Activated T-helper 1 cell treated with anti-CD3 and anti-CD28 coated beads, Interleukin-12 subunit alpha, Interleukin-12 subunit beta, Interleukin-2, Interleukin-4 antibody, amounts not matched to agents 30 ng/mL and 10 ng/mL and 1 ng/mL, durations not matched to agents 14 hours and 24 hours and 36 hours (primary cell): ENCODE results near the gene RAB21. TPM values are rescaled to one million over a fixed set of nuclear protein-coding genes. Genes with fewer than 3 reads are reported as not detected.
"Not testable (repeated sequence)": the region's sequence is repeated elsewhere in the genome, so short reads cannot be mapped to it uniquely, and the experiment has no call there.

Experiments used
- DNase-seq: peaks from one replicate; pipeline ENCODE4 v3.0.0; 2021; ENCODE audit warnings: low spot score
- H3K27ac Mint-ChIP-seq: one replicate; pipeline ENCODE4 v1.8.0; 2021; ENCODE audit warnings: mild to moderate bottlenecking, mixed read lengths
- H3K27me3 Mint-ChIP-seq: one replicate; pipeline ENCODE4 v1.8.0; 2022; ENCODE audit warnings: mild to moderate bottlenecking, moderate library complexity, mixed read lengths; ENCODE audit not compliant: insufficient read depth
- H3K36me3 Mint-ChIP-seq: one replicate; pipeline ENCODE4 v1.8.0; 2021; ENCODE audit warnings: low read depth, mixed read lengths
- H3K4me1 Mint-ChIP-seq: one replicate; pipeline ENCODE4 v1.8.0; 2021; ENCODE audit warnings: low read depth, mixed read lengths
- H3K4me3 Mint-ChIP-seq: one replicate; pipeline ENCODE4 v1.8.0; 2021; ENCODE audit warnings: mild to moderate bottlenecking, moderate library complexity, mixed read lengths
- H3K9me3 Mint-ChIP-seq: one replicate; pipeline ENCODE4 v1.8.0; 2021; ENCODE audit warnings: mixed read lengths
- intact Hi-C: fragments of 100-400 bp; cut with micrococcal nuclease; formaldehyde crosslinking; loops from one replicate; pipeline ENCODE4 v1.15.1; 2024
- total RNA-seq: library from RNA; stranded (reverse); gene quantifications from 2 replicates; pipeline ENCODE4 v1.2.3, GENCODE V29; 2022

Gene RAB21
- total RNA-seq, 1 donor from 2014 or later, result 100 TPM

- Mint-ChIP-seq H3K27ac (peak overlapping the region; percentile 5), H3K9me3 (no peaks in the 10 kb centered on the region), H3K36me3 (peaks cover 19% of the 10 kb centered on the region), H3K4me3 (no peak overlapping the region), H3K4me1 (peaks cover 13% of the 10 kb centered on the region), H3K27me3 (no peaks in the 10 kb centered on the region)
- intact Hi-C loops, result no loop called here
- DNase-seq, result no peak
Measured at GRCh38 chr12:71787580-71787979, 32.9 kb downstream of the RAB21 start.

- Mint-ChIP-seq H3K27me3 (no peaks in the 10 kb centered on the region), H3K4me3 (no peak overlapping the region), H3K27ac (no peak overlapping the region), H3K4me1 (peaks cover 13% of the 10 kb centered on the region), H3K36me3 (peaks cover 15% of the 10 kb centered on the region), H3K9me3 (no peaks in the 10 kb centered on the region)
- intact Hi-C loops, result no loop called here
- no peak for DNase-seq
Measured at GRCh38 chr12:71790331-71790730, 35.7 kb downstream of the RAB21 start.

- Mint-ChIP-seq H3K36me3 (peaks cover 14% of the 10 kb centered on the region), H3K27me3 (no peaks in the 10 kb centered on the region), H3K4me3 (no peak overlapping the region), H3K4me1 (peaks cover 11% of the 10 kb centered on the region), H3K27ac (no peak overlapping the region), H3K9me3 (no peaks in the 10 kb centered on the region)
- intact Hi-C loops, result no loop called here
- DNase-seq, result no peak
Measured at GRCh38 chr12:71791473-71792150, 36.9 kb downstream of the RAB21 start.

- Mint-ChIP-seq H3K4me1 (peaks cover 4% of the 10 kb centered on the region), H3K9me3 (no peaks in the 10 kb centered on the region), H3K27me3 (no peaks in the 10 kb centered on the region), H3K27ac (no peak overlapping the region), H3K4me3 (no peak overlapping the region), H3K36me3 (peaks cover 8% of the 10 kb centered on the region)
- no peak for DNase-seq
- intact Hi-C loops, result no loop called here
Measured at GRCh38 chr12:71792599-71792998, 37.9 kb downstream of the RAB21 start.

- intact Hi-C loops, result no loop called here
- no peaks in the 10 kb centered on the region for H3K4me1 Mint-ChIP-seq
- H3K27ac Mint-ChIP-seq, result no peak overlapping the region
Measured at GRCh38 chr12:71795901-71796300, 41.2 kb downstream of the RAB21 start.

GRCh38 chr12:71797531-71797930 lies 42.9 kb downstream of the RAB21 start:
- H3K4me1 Mint-ChIP-seq, result no peaks in the 10 kb centered on the region
- H3K27ac Mint-ChIP-seq, result no peak overlapping the region
- H3K27me3 Mint-ChIP-seq, result peaks cover 2% of the 10 kb centered on the region
- H3K4me3 Mint-ChIP-seq, result no peak overlapping the region
- H3K9me3 Mint-ChIP-seq, result no peaks in the 10 kb centered on the region
- H3K36me3 Mint-ChIP-seq, result no peaks in the 10 kb centered on the region
- intact Hi-C loops, result no loop called here
- no peak for DNase-seq

More at GRCh38 chr12:71795901-71796300, 41.2 kb downstream of the RAB21 start:
- DNase-seq, result no peak
- H3K36me3 Mint-ChIP-seq, result no peaks in the 10 kb centered on the region
- peaks cover 2% of the 10 kb centered on the region for H3K27me3 Mint-ChIP-seq
- no peaks in the 10 kb centered on the region for H3K9me3 Mint-ChIP-seq
- H3K4me3 Mint-ChIP-seq, result no peak overlapping the region

- Mint-ChIP-seq H3K36me3 (no peaks in the 10 kb centered on the region), H3K4me1 (no peaks in the 10 kb centered on the region), H3K27ac (no peak overlapping the region), H3K4me3 (no peak overlapping the region), H3K9me3 (no peaks in the 10 kb centered on the region), H3K27me3 (peaks cover 2% of the 10 kb centered on the region)
- DNase-seq, result no peak
- intact Hi-C loops, result no loop called here
Measured at GRCh38 chr12:71799106-71799505, 44.4 kb downstream of the RAB21 start.

- Mint-ChIP-seq H3K4me1 (no peaks in the 10 kb centered on the region), H3K27ac (no peak overlapping the region), H3K36me3 (no peaks in the 10 kb centered on the region), H3K4me3 (no peak overlapping the region), H3K27me3 (peaks cover 2% of the 10 kb centered on the region), H3K9me3 (no peaks in the 10 kb centered on the region)
- no peak for DNase-seq
- intact Hi-C loops, result no loop called here
Measured at GRCh38 chr12:71800177-71800576, 45.5 kb downstream of the RAB21 start.

GRCh38 chr12:71804505-71804904 lies 49.8 kb downstream of the RAB21 start:
- DNase-seq, result no peak
- Mint-ChIP-seq H3K27ac (no peak overlapping the region), H3K27me3 (peaks cover 18% of the 10 kb centered on the region), H3K36me3 (no peaks in the 10 kb centered on the region), H3K4me1 (no peaks in the 10 kb centered on the region), H3K4me3 (no peak overlapping the region), H3K9me3 (no peaks in the 10 kb centered on the region)
- intact Hi-C loops, result no loop called here

- Mint-ChIP-seq H3K36me3 (no peaks in the 10 kb centered on the region), H3K4me3 (no peak overlapping the region), H3K9me3 (no peaks in the 10 kb centered on the region), H3K27ac (no peak overlapping the region), H3K27me3 (peaks cover 21% of the 10 kb centered on the region), H3K4me1 (no peaks in the 10 kb centered on the region)
- intact Hi-C loops, result no loop called here
- DNase-seq, result no peak
Measured at GRCh38 chr12:71810921-71811320, 56.3 kb downstream of the RAB21 start.

- H3K36me3 Mint-ChIP-seq, H3K9me3 Mint-ChIP-seq, DNase-seq, H3K4me1 Mint-ChIP-seq, intact Hi-C loops, H3K4me3 Mint-ChIP-seq, H3K27ac Mint-ChIP-seq: not testable (repeated sequence)
- peaks cover 19% of the 10 kb centered on the region for H3K27me3 Mint-ChIP-seq
Measured at GRCh38 chr12:71815242-71815641, 60.6 kb downstream of the RAB21 start.

- H3K27ac Mint-ChIP-seq, DNase-seq, H3K4me3 Mint-ChIP-seq, H3K9me3 Mint-ChIP-seq, intact Hi-C loops, H3K4me1 Mint-ChIP-seq, H3K36me3 Mint-ChIP-seq: not testable (repeated sequence)
- H3K27me3 Mint-ChIP-seq, result peaks cover 13% of the 10 kb centered on the region
Measured at GRCh38 chr12:71822088-71822487, 67.4 kb downstream of the RAB21 start.

GRCh38 chr12:71828813-71829212 lies 74.2 kb downstream of the RAB21 start:
- no peaks in the 10 kb centered on the region for H3K9me3 Mint-ChIP-seq
- no peaks in the 10 kb centered on the region for H3K4me1 Mint-ChIP-seq
- no peak for DNase-seq
- H3K4me3 Mint-ChIP-seq, result no peak overlapping the region
- H3K36me3 Mint-ChIP-seq, result no peaks in the 10 kb centered on the region
- intact Hi-C loops, result no loop called here
- peaks cover 20% of the 10 kb centered on the region for H3K27me3 Mint-ChIP-seq
- no peak overlapping the region for H3K27ac Mint-ChIP-seq

- intact Hi-C loops, result loop anchor here (5.0 kb wide), 1 partner anchor 1595 kb away; the partner anchor contains the start of gene CNOT2
- H3K36me3 Mint-ChIP-seq, result peaks cover 10% of the 10 kb centered on the region
Measured at GRCh38 chr12:71837356-71837755, 82.7 kb downstream of the RAB21 start.

More at GRCh38 chr12:71837356-71837755, 82.7 kb downstream of the RAB21 start:
- Mint-ChIP-seq H3K4me3 (no peak overlapping the region), H3K4me1 (peaks cover 34% of the 10 kb centered on the region), H3K27ac (no peak overlapping the region), H3K27me3 (peaks cover 3% of the 10 kb centered on the region), H3K9me3 (no peaks in the 10 kb centered on the region)
- DNase-seq, result no peak
